CD8-positive, alpha-beta memory T cell (primary cell): ENCODE results near the gene TNS1. TPM values are rescaled to one million over a fixed set of nuclear protein-coding genes. Genes with fewer than 3 reads are reported as not detected.

Experiments
- CTCF ChIA-PET: fragments of 350-600 bp; sonication (Branson Sonifier 250); formaldehyde crosslinking; loops from one replicate; lab custom pipeline; 2021; ENCODE audit warnings: antibody characterized with exemption; lab: Charles Lee
- POLR2A ChIA-PET: fragments of 350-600 bp; sonication (Branson Sonifier 250); formaldehyde crosslinking; loops from one replicate; lab custom pipeline; 2021; ENCODE audit warnings: antibody characterized with exemption; lab: Charles Lee
- DNase-seq, 5 donors: peaks; one replicate each; pipeline versions ENCODE4 v3.0.0 to v3.0.0-alpha.2; 2020 to 2022; ENCODE audit warnings: mixed read lengths in 1 of 5
- H3K27ac ChIP-seq: one replicate; pipeline ENCODE4 v1.7.0; 2013; ENCODE audit warnings: low read depth, mild to moderate bottlenecking, low read length, moderate library complexity
- H3K27me3 ChIP-seq: 2 replicates; pipeline ENCODE4 v1.7.0; 2013; ENCODE audit warnings: low read length, mild to moderate bottlenecking; ENCODE audit not compliant: insufficient read depth, poor library complexity, severe bottlenecking
- H3K36me3 ChIP-seq: 2 replicates; pipeline ENCODE4 v1.7.0; 2013; ENCODE audit warnings: mild to moderate bottlenecking, low read length, moderate library complexity; ENCODE audit not compliant: insufficient read depth
- H3K4me1 ChIP-seq: 2 replicates; pipeline ENCODE4 v1.7.0; 2013; ENCODE audit warnings: mild to moderate bottlenecking, low read length, moderate library complexity; ENCODE audit not compliant: insufficient read depth
- H3K4me3 ChIP-seq: 2 replicates; pipeline ENCODE4 v1.7.0; 2013; ENCODE audit warnings: mild to moderate bottlenecking, low read length
- H3K9me3 ChIP-seq: 2 replicates; pipeline ENCODE4 v1.7.0; 2013; ENCODE audit warnings: mild to moderate bottlenecking, low read length
- H3K27ac Mint-ChIP-seq, 8 donors: one replicate each; pipeline ENCODE4 v1.8.0; 2020 to 2021; ENCODE audit warnings: mixed read lengths in 8 of 8, mild to moderate bottlenecking in 6 of 8, inconsistent platforms in 3 of 8, moderate library complexity in 3 of 8
- H3K27me3 Mint-ChIP-seq, 2 donors: one replicate each; pipeline ENCODE4 v1.8.0; 2020 to 2021; ENCODE audit warnings: mixed read lengths in 2 of 2, mild to moderate bottlenecking in 1 of 2, moderate library complexity in 1 of 2
- H3K36me3 Mint-ChIP-seq, 3 donors: one replicate each; pipeline ENCODE4 v1.8.0; 2020 to 2021; ENCODE audit warnings: mixed read lengths in 3 of 3, inconsistent platforms in 1 of 3, mild to moderate bottlenecking in 1 of 3
- H3K4me1 Mint-ChIP-seq, 3 donors: one replicate each; pipeline ENCODE4 v1.8.0; 2020 to 2021; ENCODE audit warnings: mixed read lengths in 3 of 3, inconsistent platforms in 1 of 3, mild to moderate bottlenecking in 1 of 3
- H3K4me3 Mint-ChIP-seq, 7 donors: one replicate each; pipeline ENCODE4 v1.8.0; 2020 to 2021; ENCODE audit warnings: mixed read lengths in 7 of 7, mild to moderate bottlenecking in 6 of 7, moderate library complexity in 4 of 7, inconsistent platforms in 2 of 7
- H3K9me3 Mint-ChIP-seq, 5 donors: one replicate each; pipeline ENCODE4 v1.8.0; 2020 to 2022; ENCODE audit warnings: mixed read lengths in 5 of 5, mild to moderate bottlenecking in 3 of 5, moderate library complexity in 2 of 5, inconsistent platforms in 1 of 5
- polyA plus RNA-seq: library from polyadenylated mRNA; unstranded; fragments of 300-500 nt; fragmentation: Illumina TruSeq; gene quantifications from one replicate; pipeline ENCODE4 v1.2.3, GENCODE V29; 2021
- total RNA-seq, 2 experiments: library from RNA; stranded (reverse); gene quantifications; one replicate each; pipeline ENCODE4 v1.2.3, GENCODE V29; 2021

The TNS1 gene
- total and polyA plus RNA-seq, 3 experiments from 2014 or later: 1.1 to 1.8 TPM; not detected in 1

DNA sequence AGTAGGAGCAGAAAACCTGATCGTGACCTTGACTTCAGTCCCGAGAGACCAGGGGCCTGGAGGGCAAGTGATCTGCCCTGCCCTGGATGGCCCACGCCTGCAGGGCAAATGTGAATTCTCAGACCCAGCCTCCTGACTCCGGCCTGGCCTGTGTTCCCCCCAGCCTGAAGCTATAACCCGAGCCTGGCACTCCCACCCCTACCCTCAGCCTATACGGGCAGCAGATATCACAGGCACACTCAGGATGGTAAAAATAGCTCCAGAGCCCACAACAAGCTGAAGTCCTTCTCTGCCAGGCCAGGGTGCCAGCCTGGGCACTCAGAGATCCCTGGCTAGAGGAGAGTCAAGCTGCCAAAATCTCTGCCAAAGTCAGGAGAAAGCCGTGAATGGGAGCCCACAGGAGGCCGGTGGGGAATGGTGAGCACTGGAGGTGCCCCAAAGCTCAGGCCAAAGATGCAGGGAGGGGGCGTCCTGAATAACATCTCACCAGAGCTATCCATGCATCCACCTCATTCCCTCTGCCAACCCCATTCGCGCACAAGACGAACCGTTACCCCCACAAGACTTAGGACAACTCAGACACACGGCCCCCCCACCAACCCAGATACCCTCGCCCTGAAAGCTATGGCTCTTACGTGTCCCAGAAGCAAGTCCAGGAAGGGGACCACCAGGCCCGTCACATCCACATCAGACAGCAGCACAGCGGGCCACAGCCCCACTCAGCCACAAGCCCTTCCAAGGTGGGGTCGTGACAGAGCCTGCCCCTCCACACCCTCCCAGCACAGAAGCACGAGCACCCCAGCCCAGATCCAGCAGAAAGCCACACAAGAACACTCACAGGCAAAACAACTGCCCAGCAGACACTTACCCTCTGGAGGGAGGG is 144.9 kb downstream of the TNS1 start:
- no peaks in the 10 kb centered on the region for H3K27me3 ChIP-seq
- no peak overlapping the region for H3K27ac ChIP-seq
- CTCF ChIA-PET: interaction anchor here (1.0 kb wide), 1 partner anchor 72 kb away, joined by 3 read pairs; no protein-coding TSS in a partner anchor
- POLR2A ChIA-PET: no interaction called here
- H3K4me1 Mint-ChIP-seq: no peaks in the 10 kb centered on the region
- no peak overlapping the region for H3K4me3 Mint-ChIP-seq
- no peak overlapping the region for H3K4me3 ChIP-seq
- no peak overlapping the region for H3K27ac Mint-ChIP-seq
- H3K36me3 ChIP-seq: no peaks in the 10 kb centered on the region
- H3K9me3 ChIP-seq: no peaks in the 10 kb centered on the region
- no peaks in the 10 kb centered on the region for H3K36me3 Mint-ChIP-seq
- no peak for DNase-seq
- H3K4me1 ChIP-seq: no peaks in the 10 kb centered on the region
- no peaks in the 10 kb centered on the region for H3K9me3 Mint-ChIP-seq
- H3K27me3 Mint-ChIP-seq: peaks cover 5 to 12% of the 10 kb centered on the region in 2 donors

DNA sequence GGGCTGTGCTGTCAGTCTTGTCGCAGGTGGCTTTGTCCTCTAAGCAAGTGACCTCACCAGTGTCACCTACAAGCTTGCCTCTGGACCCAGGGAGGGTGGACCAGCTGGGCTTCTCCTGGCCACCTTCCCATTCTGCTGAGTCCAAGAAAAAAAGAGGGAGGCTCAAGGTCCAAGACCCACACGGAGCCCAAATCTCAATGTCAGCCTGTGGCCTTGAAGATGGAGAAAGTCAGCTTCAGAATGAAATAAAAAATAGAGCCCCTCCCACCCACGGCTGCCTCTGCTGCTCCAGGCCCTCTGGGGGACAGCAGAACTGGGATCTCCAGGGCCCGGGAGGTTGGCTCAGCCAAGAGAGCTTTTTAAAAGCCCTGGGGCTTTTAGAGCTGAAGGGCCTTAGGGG is 145.9 kb downstream of the TNS1 start:
- no peaks in the 10 kb centered on the region for H3K36me3 ChIP-seq

DNA sequence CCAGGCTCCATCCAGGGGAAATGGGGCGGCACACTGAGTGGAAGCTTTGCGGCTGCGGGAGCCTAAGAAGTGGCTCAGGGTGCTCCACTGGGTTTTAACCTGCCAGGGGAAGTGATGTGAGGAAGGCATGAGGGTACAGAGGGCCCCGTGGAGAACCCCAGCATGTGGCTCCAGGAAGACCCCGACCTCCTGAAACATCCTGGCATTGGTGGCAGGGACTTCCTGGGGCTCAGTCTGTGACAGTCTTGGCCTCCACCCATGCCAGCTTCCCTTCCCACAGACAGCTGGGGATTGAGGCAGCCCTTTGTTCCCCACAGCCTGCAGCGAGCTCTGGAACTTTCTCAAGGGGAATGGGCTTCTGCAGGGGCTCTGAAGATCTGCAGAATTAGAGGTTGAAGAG is 146.6 kb downstream of the TNS1 start:
- Mint-ChIP-seq H3K27me3 (peaks cover 3 to 5% of the 10 kb centered on the region in 2 donors), H3K36me3 (no peaks in the 10 kb centered on the region), H3K9me3 (no peaks in the 10 kb centered on the region), H3K4me3 (no peak overlapping the region), H3K27ac (no peak overlapping the region), H3K4me1 (no peaks in the 10 kb centered on the region)
- Histone ChIP-seq H3K27me3 (no peaks in the 10 kb centered on the region), H3K27ac (no peak overlapping the region), H3K4me3 (no peak overlapping the region), H3K36me3 (no peaks in the 10 kb centered on the region), H3K9me3 (no peaks in the 10 kb centered on the region), H3K4me1 (no peaks in the 10 kb centered on the region)
- ChIA-PET POLR2A (no interaction called here), CTCF (no interaction called here)
- no peak for DNase-seq

More for the DNA sequence above, 145.9 kb downstream of the TNS1 start:
- ChIA-PET POLR2A (no interaction called here), CTCF (no interaction called here)
- Mint-ChIP-seq H3K4me1 (no peaks in the 10 kb centered on the region), H3K9me3 (no peaks in the 10 kb centered on the region), H3K27ac (no peak overlapping the region), H3K27me3 (peaks cover 5 to 11% of the 10 kb centered on the region in 2 donors), H3K4me3 (no peak overlapping the region), H3K36me3 (no peaks in the 10 kb centered on the region)
- Histone ChIP-seq H3K9me3 (no peaks in the 10 kb centered on the region), H3K4me3 (no peak overlapping the region), H3K27me3 (no peaks in the 10 kb centered on the region), H3K27ac (no peak overlapping the region), H3K4me1 (no peaks in the 10 kb centered on the region)
- no peak for DNase-seq

DNA sequence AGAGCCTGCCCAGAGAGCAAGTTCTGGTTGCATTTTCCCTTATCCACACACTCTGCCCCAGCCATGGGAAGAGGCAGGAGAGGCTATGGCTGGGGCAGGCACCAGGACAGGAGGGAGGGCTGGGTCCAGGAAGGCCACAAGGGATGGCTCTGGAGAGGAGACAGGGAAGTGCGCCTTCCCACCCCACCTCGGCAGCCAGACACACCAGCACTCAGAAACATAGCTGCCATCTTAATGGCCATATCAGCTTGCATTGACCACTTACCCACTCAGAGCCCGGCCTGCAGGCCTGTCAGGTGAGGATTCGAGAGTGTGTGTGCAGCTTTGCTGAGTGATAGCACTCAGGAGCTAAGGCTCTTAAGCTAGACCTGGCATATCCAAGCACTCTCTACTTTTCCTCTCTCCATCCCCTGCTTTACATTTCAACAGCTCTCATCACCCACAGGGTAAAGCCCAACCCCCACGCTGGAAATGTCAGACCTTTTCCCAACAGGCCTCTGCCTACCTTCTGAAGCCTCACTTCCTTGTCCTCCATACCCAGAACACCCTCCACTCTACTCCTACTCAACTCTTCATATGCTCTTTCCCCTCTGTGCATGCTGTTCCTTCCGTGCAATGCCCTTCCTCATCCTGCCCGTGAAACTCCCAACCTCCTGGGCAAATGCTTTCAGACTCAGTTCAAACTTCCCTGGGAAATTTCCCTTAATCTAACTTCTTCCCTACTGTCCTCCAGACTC is 147.9 kb downstream of the TNS1 start:
- Histone ChIP-seq H3K4me1 (no peaks in the 10 kb centered on the region), H3K36me3 (no peaks in the 10 kb centered on the region), H3K9me3 (no peaks in the 10 kb centered on the region), H3K4me3 (no peak overlapping the region), H3K27me3 (no peaks in the 10 kb centered on the region), H3K27ac (no peak overlapping the region)
- H3K36me3 Mint-ChIP-seq: no peaks in the 10 kb centered on the region
- no peak for DNase-seq
- no peaks in the 10 kb centered on the region for H3K9me3 Mint-ChIP-seq
- peaks cover 6 to 7% of the 10 kb centered on the region in 2 donors for H3K27me3 Mint-ChIP-seq
- ChIA-PET POLR2A (no interaction called here), CTCF (no interaction called here)
- no peaks in the 10 kb centered on the region for H3K4me1 Mint-ChIP-seq
- no peak overlapping the region for H3K4me3 Mint-ChIP-seq
- peak overlapping the region in 1 of 8 donors; percentile 11 for H3K27ac Mint-ChIP-seq

DNA sequence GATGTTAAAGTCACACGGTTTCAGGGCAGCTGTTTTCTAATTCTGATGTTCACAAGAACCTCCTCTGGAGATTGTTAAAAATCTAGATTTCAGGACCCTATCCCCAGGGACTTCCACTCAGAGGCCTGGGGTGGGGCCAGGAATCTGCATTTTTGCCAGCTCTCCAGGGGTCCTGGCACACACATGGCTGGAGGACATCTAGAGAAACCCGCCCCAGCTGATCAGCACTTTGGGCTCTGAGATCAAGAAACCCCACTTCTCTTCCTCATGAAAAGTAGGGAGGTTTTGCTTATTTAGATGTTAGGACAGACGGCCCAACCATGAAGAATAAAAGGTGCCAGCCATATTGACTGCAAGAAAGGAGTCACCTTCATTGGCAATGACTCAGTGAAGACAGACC is 148.8 kb downstream of the TNS1 start:
- DNase-seq: no peak
- no peak overlapping the region for H3K27ac Mint-ChIP-seq
- CTCF ChIA-PET: no interaction called here
- no peaks in the 10 kb centered on the region for H3K9me3 Mint-ChIP-seq
- POLR2A ChIA-PET: no interaction called here
- Histone ChIP-seq H3K27ac (no peak overlapping the region), H3K27me3 (no peaks in the 10 kb centered on the region), H3K36me3 (no peaks in the 10 kb centered on the region), H3K9me3 (no peaks in the 10 kb centered on the region), H3K4me1 (no peaks in the 10 kb centered on the region), H3K4me3 (no peak overlapping the region)
- peaks cover 6 to 9% of the 10 kb centered on the region in 2 donors for H3K27me3 Mint-ChIP-seq
- no peaks in the 10 kb centered on the region for H3K4me1 Mint-ChIP-seq
- H3K36me3 Mint-ChIP-seq: no peaks in the 10 kb centered on the region
- no peak overlapping the region for H3K4me3 Mint-ChIP-seq

DNA sequence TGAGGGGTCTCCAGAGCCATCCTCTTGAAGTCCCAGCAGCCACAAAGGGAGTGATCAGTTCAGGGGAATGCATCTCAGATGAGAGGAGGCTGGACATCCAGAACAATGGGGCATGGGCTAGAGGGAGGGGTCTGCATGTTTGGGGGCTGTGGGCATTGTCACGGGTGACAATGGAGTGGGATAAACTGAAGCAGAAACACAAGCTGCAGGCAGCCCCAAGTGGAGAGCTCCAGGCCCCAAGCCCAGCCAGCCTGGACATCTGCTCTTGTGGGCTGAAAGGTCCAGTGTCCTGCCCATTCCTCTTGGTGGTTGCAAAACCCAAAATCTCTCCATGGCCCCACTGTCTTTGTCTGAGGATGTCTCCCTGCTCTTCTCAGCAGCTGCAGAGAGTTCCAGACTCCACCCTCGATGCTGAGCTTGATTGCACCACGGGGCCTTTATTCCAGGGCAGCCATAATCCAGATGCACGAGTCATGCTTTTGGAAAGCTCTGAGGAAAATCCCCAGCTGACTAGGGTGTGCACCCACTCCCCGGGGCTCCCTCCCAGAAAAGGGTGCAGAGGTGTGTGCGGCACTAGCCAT is 149.4 kb downstream of the TNS1 start:
- Histone ChIP-seq H3K9me3 (no peaks in the 10 kb centered on the region), H3K36me3 (no peaks in the 10 kb centered on the region), H3K27ac (no peak overlapping the region), H3K4me1 (no peaks in the 10 kb centered on the region), H3K4me3 (no peak overlapping the region), H3K27me3 (no peaks in the 10 kb centered on the region)
- Mint-ChIP-seq H3K27me3 (peaks cover 6 to 9% of the 10 kb centered on the region in 2 donors), H3K4me1 (no peaks in the 10 kb centered on the region), H3K9me3 (peaks cover 0 to 2% (median 0%) of the 10 kb centered on the region in 5 donors), H3K27ac (no peak overlapping the region), H3K36me3 (no peaks in the 10 kb centered on the region), H3K4me3 (no peak overlapping the region)
- CTCF ChIA-PET: no interaction called here
- DNase-seq: peak in 1 of 5 donors; percentile 23
- POLR2A ChIA-PET: no interaction called here

DNA sequence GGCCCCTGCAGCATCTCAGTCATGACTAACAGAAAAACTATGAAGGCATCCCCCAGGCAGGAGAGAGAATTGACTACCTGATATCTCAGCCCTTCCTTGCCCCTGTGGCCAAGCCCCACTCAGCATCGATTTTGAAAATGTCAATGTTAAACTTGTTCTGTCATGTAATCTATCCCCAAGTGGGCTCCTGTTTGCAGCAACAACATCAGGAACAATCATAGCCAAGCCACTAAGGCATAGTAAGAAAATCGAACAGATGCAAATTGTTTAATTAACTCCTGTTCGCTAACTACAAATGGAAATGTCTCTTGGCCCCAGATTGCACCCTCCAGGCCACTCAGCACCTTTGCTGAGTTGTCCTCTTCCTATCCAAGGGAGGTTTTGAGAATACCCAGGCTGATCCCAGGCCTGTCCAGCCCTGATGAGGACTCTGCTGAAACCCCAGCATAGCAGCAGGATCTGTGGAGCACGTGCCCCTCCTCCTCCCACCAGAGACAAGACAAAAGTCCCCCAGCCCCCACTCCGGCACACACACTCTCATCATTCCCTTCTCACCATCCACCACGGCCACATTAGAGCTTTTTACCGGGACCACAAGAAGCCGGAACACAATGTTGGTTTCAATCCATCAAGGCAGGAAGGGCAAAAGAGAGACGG is 150.1 kb downstream of the TNS1 start:
- Histone ChIP-seq H3K9me3 (no peaks in the 10 kb centered on the region), H3K27ac (no peak overlapping the region), H3K4me3 (no peak overlapping the region), H3K4me1 (no peaks in the 10 kb centered on the region), H3K27me3 (no peaks in the 10 kb centered on the region), H3K36me3 (no peaks in the 10 kb centered on the region)
- CTCF ChIA-PET: no interaction called here
- Mint-ChIP-seq H3K27me3 (peaks cover 4 to 6% of the 10 kb centered on the region in 2 donors), H3K27ac (peak overlapping the region in 1 of 8 donors; percentile 26), H3K36me3 (no peaks in the 10 kb centered on the region), H3K4me1 (no peaks in the 10 kb centered on the region), H3K9me3 (peaks cover 0 to 2% (median 0%) of the 10 kb centered on the region in 5 donors), H3K4me3 (no peak overlapping the region)
- POLR2A ChIA-PET: no interaction called here
- no peak for DNase-seq
